CD14-positive monocyte (primary cell): ENCODE measurements around the gene OXNAD1. TPM values are rescaled to one million over a fixed set of nuclear protein-coding genes. Genes with fewer than 3 reads are reported as not detected.

Experiments used
- DNase-seq, 3 donors: peaks; one replicate each; pipeline ENCODE4 v3.0.0-alpha.2; 2011 to 2022
- H2AFZ ChIP-seq: 2 replicates; pipeline ENCODE4 v1.6.0; 2012; ENCODE audit warnings: mild to moderate bottlenecking, low read depth, low read length, inconsistent platforms; ENCODE audit not compliant: insufficient read depth, poor library complexity, severe bottlenecking
- H3K27ac ChIP-seq, 2 donors: 1 replicate in 1 of 2; 2 replicates in 1 of 2; pipeline ENCODE4 v1.5.1; 2012 to 2013; ENCODE audit warnings: low read length in 2 of 2, control low read depth in 1 of 2, inconsistent platforms in 1 of 2, low read depth in 1 of 2, mild to moderate bottlenecking in 1 of 2
- H3K27me3 ChIP-seq, 2 donors: one replicate each; pipeline versions ENCODE4 v1.6.0 to v1.6.1; 2011 to 2013; ENCODE audit warnings: low read length in 2 of 2; ENCODE audit not compliant: control insufficient read depth in 2 of 2, insufficient read depth in 2 of 2
- H3K36me3 ChIP-seq, 2 donors: replicated peaks in 1 of 2; 1 replicate in 1 of 2; 2 replicates in 1 of 2; pipeline versions ENCODE4 v1.5.1 to v1.6.1; 2012 to 2013; ENCODE audit warnings: low read length in 2 of 2, control low read depth in 1 of 2, inconsistent platforms in 1 of 2, mild to moderate bottlenecking in 1 of 2; ENCODE audit not compliant: insufficient read depth in 2 of 2, control insufficient read depth in 1 of 2
- H3K4me1 ChIP-seq, 2 donors: 1 replicate in 1 of 2; 2 replicates in 1 of 2; pipeline versions ENCODE4 v1.5.1 to v1.6.1; 2012 to 2013; ENCODE audit warnings: low read length in 2 of 2, control low read depth in 1 of 2, inconsistent platforms in 1 of 2, mild to moderate bottlenecking in 1 of 2, moderate library complexity in 1 of 2; ENCODE audit not compliant: insufficient read depth in 2 of 2, control insufficient read depth in 1 of 2
- H3K4me2 ChIP-seq: replicated peaks from 2 replicates; pipeline ENCODE3; 2012; ENCODE audit warnings: low read length, moderate library complexity, mild to moderate bottlenecking; ENCODE audit not compliant: poor library complexity, severe bottlenecking; ENCODE audit errors: extremely low read depth
- H3K4me3 ChIP-seq, 3 experiments: fragments of 200-600 bp in 1 of 3; sonication (generic) in 1 of 3; replicated peaks in 1 of 3; 1 replicate in 2 of 3; 2 replicates in 1 of 3; pipeline ENCODE4 v1.5.1; 2011 to 2013; ENCODE audit warnings: low read length in 3 of 3, mild to moderate bottlenecking in 3 of 3, control low read depth in 2 of 3, low read depth in 2 of 3, inconsistent platforms in 1 of 3, moderate library complexity in 1 of 3
- H3K79me2 ChIP-seq: 2 replicates; pipeline ENCODE4 v1.6.0; 2012; ENCODE audit warnings: mild to moderate bottlenecking, control low read depth, inconsistent platforms, low read length, moderate library complexity; ENCODE audit not compliant: insufficient read depth
- H3K9ac ChIP-seq: 2 replicates; pipeline ENCODE4 v1.6.0; 2017; ENCODE audit warnings: low read length, mild to moderate bottlenecking; ENCODE audit not compliant: insufficient read depth, poor library complexity, severe bottlenecking
- H3K9me3 ChIP-seq, 2 donors: replicated peaks in 1 of 2; 1 replicate in 1 of 2; 2 replicates in 1 of 2; pipeline versions ENCODE4 v1.5.1 to v1.6.1; 2012 to 2013; ENCODE audit warnings: low read length in 2 of 2, control low read depth in 1 of 2; ENCODE audit not compliant: control insufficient read depth in 1 of 2, insufficient read depth in 1 of 2
- H4K20me1 ChIP-seq: 2 replicates; pipeline ENCODE4 v1.6.0; 2012; ENCODE audit warnings: mild to moderate bottlenecking, low read length, control low read depth, moderate library complexity; ENCODE audit not compliant: insufficient read depth
- H3K27ac Mint-ChIP-seq, 7 donors: one replicate each; pipeline ENCODE4 v1.8.0; 2020; ENCODE audit warnings: mild to moderate bottlenecking in 7 of 7, mixed read lengths in 7 of 7, moderate library complexity in 6 of 7, inconsistent platforms in 2 of 7
- H3K27me3 Mint-ChIP-seq, 3 donors: one replicate each; pipeline ENCODE4 v1.8.0; 2021 to 2022; ENCODE audit warnings: low read depth in 3 of 3, mild to moderate bottlenecking in 3 of 3, mixed read lengths in 3 of 3, moderate library complexity in 3 of 3, inconsistent platforms in 1 of 3
- H3K36me3 Mint-ChIP-seq, 2 donors: one replicate each; pipeline ENCODE4 v1.8.0; 2020; ENCODE audit warnings: mixed read lengths in 2 of 2, inconsistent platforms in 1 of 2, mild to moderate bottlenecking in 1 of 2
- H3K4me1 Mint-ChIP-seq: one replicate; pipeline ENCODE4 v1.8.0; 2020; ENCODE audit warnings: mild to moderate bottlenecking, mixed read lengths
- H3K4me3 Mint-ChIP-seq, 2 donors: one replicate each; pipeline ENCODE4 v1.8.0; 2020; ENCODE audit warnings: mild to moderate bottlenecking in 2 of 2, mixed read lengths in 2 of 2, moderate library complexity in 1 of 2
- H3K9me3 Mint-ChIP-seq, 7 donors: one replicate each; pipeline ENCODE4 v1.8.0; 2020 to 2022; ENCODE audit warnings: mixed read lengths in 7 of 7, mild to moderate bottlenecking in 6 of 7, moderate library complexity in 6 of 7, inconsistent platforms in 2 of 7
- CTCF ChIP-seq: fragments of 200-600 bp; IDR thresholded peaks from one replicate; pipeline ENCODE4 v1.8.0; 2022; ENCODE audit warnings: antibody characterized with exemption, mild to moderate bottlenecking
- WGBS: methylation state at CpG from one replicate; pipeline ENCODE4 v1.1.5; 2013; ENCODE audit warnings: missing lambda C conversion rate; ENCODE audit not compliant: insufficient coverage; 5-methylcytosine and 5-hydroxymethylcytosine counted together
- intact Hi-C, 2 donors: fragments of 100-400 bp; cut with micrococcal nuclease; formaldehyde crosslinking; loops; one replicate each; pipeline versions ENCODE4 v1.15.0 to v1.15.1; 2023
- polyA plus RNA-seq, 3 donors: library from polyadenylated mRNA; depleted of rRNA in 1 of 3; unstranded in 2 of 3; stranded (reverse) in 1 of 3; fragments of 300-500 nt in 2 of 3; fragments of >200 nt in 1 of 3; fragmentation: Illumina TruSeq in 2 of 3; gene quantifications; 1 replicate in 2 of 3; 2 replicates in 1 of 3; pipeline ENCODE4 v1.2.3, GENCODE V29; 2012 to 2021

OXNAD1 gene
- polyA plus RNA-seq, 3 donors: 3.7 to 5.1 (median 4.4) TPM

DNA sequence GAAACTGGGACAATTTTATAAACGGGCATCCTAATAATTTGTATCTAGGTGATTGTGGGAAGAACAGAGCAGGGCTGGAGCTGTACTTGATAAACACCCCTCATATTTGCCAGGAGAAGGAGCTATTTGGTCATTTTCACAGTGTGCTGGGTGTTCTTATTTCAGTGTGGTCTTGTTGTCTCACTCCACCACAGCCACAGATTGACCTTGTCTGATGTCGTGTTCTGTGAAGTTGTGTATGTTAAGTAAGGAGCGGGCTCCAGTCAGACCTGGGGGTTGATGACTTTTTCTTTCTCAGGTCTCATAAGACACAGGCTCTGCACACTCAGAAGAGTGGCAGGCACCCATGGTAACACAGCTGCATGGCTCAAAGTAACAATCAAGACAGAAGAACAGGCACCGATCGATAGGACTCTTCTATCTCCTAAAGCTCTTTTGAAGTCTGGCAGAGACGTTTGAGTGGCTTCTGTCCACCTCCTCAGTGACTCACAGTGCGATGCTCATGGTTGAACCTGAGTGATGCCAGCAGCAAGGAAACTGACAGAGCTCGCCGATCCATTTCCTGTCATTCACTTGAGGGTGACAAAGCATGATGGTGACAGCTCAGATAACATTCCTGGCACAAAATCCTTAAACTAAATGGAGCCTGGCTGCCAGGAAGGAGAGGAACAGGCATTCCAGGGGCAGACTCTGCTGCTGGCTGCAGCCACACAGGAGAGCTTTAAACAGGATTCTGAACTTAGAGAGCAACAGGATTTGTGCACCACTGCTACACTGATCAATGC, 21.1 kb upstream of the OXNAD1 start:
- Histone ChIP-seq H3K27ac (no peak overlapping the region), H4K20me1 (no peaks in the 10 kb centered on the region), H3K4me2 (no peak overlapping the region), H2AFZ (no peak overlapping the region), H3K36me3 (no peaks in the 10 kb centered on the region), H3K4me1 (peaks cover 15 to 21% of the 10 kb centered on the region in 2 donors), H3K9me3 (no peaks in the 10 kb centered on the region), H3K9ac (no peak overlapping the region), H3K4me3 (no peak overlapping the region), H3K27me3 (no peaks in the 10 kb centered on the region), H3K79me2 (no peaks in the 10 kb centered on the region)
- Mint-ChIP-seq H3K4me1 (peaks cover 20% of the 10 kb centered on the region), H3K9me3 (no peaks in the 10 kb centered on the region), H3K27ac (peak overlapping the region in 1 of 7 donors; percentile 6), H3K4me3 (no peak overlapping the region), H3K27me3 (peaks cover 0 to 4% (median 0%) of the 10 kb centered on the region in 3 donors), H3K36me3 (no peaks in the 10 kb centered on the region)
- TF ChIP-seq CTCF: no peak
- 50% methylated on average over 5 of the region's 9 CpGs for WGBS
- DNase-seq: no peak
- intact Hi-C loops: no loop called here

- Histone ChIP-seq H3K4me3 (no peak overlapping the region), H3K27me3 (no peaks in the 10 kb centered on the region), H3K9me3 (no peaks in the 10 kb centered on the region), H2AFZ (no peak overlapping the region), H4K20me1 (no peaks in the 10 kb centered on the region), H3K9ac (no peak overlapping the region), H3K4me2 (no peak overlapping the region), H3K27ac (no peak overlapping the region), H3K4me1 (peaks cover 4 to 7% of the 10 kb centered on the region in 2 donors), H3K36me3 (no peaks in the 10 kb centered on the region), H3K79me2 (no peaks in the 10 kb centered on the region)
- 100% methylated on average over 2 of the region's 3 CpGs for WGBS
- Mint-ChIP-seq H3K4me1 (peaks cover 5% of the 10 kb centered on the region), H3K9me3 (no peaks in the 10 kb centered on the region), H3K27ac (peak overlapping the region in 2 of 7 donors; percentile 5 to 18), H3K27me3 (peaks cover 0 to 4% (median 0%) of the 10 kb centered on the region in 3 donors), H3K4me3 (no peak overlapping the region), H3K36me3 (no peaks in the 10 kb centered on the region)
- DNase-seq: no peak
- TF ChIP-seq CTCF: no peak
- intact Hi-C loops: loop anchor here (2.0 to 5.0 kb wide), 2 partner anchors 197 to 198 kb away; no protein-coding TSS in a partner anchor
These were observed 19.4 kb upstream of the OXNAD1 start for GRCh38 chr3:16245609-16246008.
